Gastrocnemius medialis (tissue), 4 donors: ENCODE data around the gene LRRC28.

Source experiments
- CTCF ChIP-seq, 5 experiments: fragments of 450-650 bp in 3 of 5; fragments of 200-600 bp in 2 of 5; sonication (generic) in 2 of 5; IDR thresholded peaks in 4 of 5; conservative IDR thresholded peaks in 1 of 5; 1 replicate in 4 of 5; 2 replicates in 1 of 5; pipeline ENCODE4 v1.5.1; 2016 to 2019; ENCODE audit warnings: antibody characterized with exemption in 5 of 5, mild to moderate bottlenecking in 3 of 5, moderate library complexity in 3 of 5
- POLR2A ChIP-seq, 2 donors: fragments of 450-650 bp; IDR thresholded peaks; one replicate each; pipeline ENCODE4 v1.6.1; 2017; ENCODE audit warnings: antibody characterized with exemption in 2 of 2, mild to moderate bottlenecking in 2 of 2, moderate library complexity in 2 of 2

- TF ChIP-seq POLR2A (IDR thresholded peaks at IDR 0.05) = no peak
- no peak for TF ChIP-seq CTCF (IDR thresholded peaks at IDR 0.05 in 4 of 5, conservative IDR thresholded peaks at IDR 0.05 in 1 of 5)
These were observed 2.3 kb downstream of the LRRC28 start for GRCh38 chr15:99253381-99254090.
